ENCODE measurements around the gene ERFL.

- TF ChIP-seq CTCF (conservative IDR thresholded peaks at IDR 0.05; ENCODE audit: low read length) (no peak), EZH2phosphoT487 (IDR thresholded peaks at IDR 0.05; ENCODE audit: borderline replicate concordance, low read depth, low read length) (no peak)
Measured at GRCh38 chr19:41890936-41891335, 37.3 kb downstream of the ERFL start.

Data from OCI-LY7 (cell line).